NAMALWA (cell line): ENCODE data around the gene PDE4DIP.
"Not testable (repeated sequence)": the region's sequence is repeated elsewhere in the genome, so short reads cannot be mapped to it uniquely, and the experiment has no call there.

Source experiments
- DNase-seq: peaks from one replicate; pipeline ENCODE4 v3.0.0-alpha.2; 2015; ENCODE audit warnings: low spot score

PDE4DIP gene

DNA sequence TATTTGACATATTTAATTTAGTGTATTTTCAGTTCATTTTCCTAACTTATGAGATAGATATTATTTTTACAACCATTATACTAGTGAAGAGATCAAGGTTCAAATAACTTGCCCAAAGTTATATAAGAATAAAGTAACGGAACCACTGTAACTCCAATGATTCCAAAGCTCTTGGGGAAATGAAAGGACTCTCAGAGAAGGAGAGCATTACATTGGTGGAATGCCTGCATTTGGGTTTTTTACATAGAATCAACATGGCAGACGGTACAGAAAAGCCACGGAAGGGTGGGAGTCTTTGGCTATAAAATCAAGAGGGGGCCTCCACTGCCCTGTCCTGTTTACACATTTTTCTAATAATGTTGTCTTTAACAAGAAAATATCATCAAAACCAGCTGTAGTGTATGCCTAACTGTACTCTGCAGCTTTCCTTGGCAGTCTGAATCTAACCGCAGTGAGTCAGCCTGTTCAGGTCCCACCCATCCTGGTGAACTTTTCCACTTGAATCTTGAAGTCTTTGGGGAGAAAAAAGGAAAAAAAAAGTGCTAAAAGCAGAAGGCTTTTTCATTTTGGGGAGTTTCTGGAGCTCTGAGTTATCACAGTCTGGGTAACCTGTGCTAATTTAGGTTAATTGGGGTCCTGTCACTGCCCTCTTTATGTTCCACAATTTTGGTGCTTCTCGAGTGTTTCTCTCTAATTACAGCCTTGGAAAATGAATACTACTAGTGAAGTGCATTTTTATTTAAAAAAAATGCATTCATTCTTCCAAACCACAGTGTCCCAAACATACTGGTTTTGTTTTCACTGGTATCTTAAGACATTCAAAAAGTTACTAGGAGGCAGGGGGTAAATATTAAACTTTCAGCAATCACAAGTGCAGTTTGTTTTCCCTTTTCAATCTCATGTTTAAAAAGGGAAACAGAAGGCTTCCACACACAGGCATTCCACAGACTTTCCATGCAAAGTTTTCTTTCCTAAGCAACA lies 30.5 kb downstream of the PDE4DIP start:
- DNase-seq = not testable (repeated sequence)

DNA sequence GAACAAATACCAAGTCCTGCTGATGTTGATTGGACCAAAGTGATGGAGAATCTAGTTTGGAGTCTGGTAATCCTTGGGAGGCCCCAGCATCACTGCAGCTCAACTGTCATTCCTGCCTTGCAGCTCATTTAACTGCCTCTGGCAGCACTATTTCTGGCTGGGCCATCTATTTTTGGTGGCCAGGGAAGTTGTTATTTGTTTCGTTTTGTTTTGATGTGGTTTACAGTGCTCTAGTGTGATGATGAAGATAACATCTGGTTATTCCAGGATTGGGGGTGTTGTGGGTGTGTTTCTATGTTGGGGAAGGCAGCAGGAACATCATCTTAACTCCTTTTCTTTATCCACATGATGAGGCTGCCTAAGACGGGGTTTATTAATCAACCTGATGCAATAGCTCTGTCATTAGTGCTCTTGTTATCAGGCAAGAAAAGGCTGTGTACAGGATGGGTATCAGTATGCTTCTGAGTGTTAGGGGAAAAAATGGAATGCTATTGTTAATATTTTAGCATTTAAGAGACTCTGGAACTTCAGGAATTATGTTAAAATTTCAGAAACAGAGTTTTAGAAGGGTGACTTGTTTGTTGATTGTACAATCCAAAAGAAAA lies 35.7 kb downstream of the PDE4DIP start:
- not testable (repeated sequence) for DNase-seq

DNA sequence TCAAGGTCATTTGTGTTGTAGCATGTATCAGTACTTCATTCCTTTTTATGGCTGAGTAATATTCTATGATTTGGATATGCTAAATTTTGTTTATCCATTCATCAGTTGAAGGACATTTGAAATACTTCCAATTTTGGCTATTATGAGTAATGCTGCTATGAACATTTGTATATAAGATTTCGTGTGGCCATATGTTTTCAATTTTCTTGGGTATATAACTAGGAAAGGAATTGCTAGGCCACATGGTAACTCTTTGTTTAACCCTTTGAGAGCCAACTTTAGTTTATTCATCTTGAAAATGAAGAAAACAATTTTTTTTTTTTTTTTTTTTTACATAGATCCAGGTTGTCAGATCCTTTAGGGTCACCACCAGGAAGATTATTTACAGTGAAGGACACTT lies 37.0 kb downstream of the PDE4DIP start:
- DNase-seq = not testable (repeated sequence)

DNA sequence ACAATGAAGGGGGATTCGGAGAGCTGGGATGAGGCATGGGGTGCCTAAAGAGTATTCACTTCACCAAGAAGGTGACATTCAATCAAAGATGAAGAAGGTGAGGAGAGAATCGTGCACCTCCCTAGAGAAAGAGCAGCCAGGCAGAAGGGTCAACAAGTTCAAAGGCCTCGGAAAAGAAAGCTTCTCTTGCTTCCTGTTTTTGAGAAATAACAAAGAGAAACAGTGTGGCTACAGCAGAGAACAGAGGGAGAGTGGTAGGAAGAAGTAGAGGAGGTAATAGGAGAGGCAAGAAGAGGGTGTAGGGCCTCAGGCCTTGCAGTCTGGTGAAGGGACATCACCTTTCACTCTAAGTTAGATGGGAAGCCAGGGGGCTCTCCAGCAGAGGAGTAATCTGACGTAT lies 41.0 kb downstream of the PDE4DIP start:
- not testable (repeated sequence) for DNase-seq

DNA sequence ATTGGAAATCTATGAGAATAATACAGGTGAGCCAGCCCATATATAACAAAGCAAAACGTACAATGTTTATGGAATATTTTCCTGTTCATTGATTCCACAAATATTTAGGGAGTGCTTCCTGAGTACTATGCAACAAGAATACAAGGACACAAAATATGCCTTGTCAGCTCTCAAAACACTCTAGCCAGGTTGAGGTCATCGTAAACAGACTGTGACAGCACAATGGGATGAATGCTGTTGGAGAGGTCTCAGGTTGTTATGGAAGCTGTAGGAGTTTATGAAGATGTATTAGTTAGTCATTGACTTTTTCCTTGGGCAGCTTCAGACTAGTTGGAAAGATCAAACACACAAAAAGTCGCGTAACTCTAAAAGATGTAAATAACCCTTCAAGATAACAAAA lies 42.1 kb downstream of the PDE4DIP start:
- DNase-seq = not testable (repeated sequence)

DNA sequence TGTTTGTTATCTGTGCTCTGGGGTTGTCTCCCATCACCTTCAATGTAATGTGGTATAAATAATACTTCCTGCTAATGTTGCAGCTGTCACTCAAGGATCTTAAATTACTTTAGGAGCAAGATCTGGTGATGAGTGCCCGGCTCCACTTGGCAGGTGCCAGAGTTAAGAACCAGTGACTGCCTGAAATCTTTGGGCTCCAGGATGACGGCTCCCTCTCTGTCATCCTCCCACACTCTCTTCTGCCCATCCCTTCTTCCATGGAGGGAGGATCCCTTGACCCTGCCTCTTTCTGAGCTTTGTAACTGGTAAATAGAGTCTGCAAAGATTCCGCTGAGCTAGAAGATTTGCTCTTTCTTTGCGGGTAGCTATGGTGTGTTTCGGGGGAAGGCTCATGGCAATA lies 44.4 kb downstream of the PDE4DIP start:
- not testable (repeated sequence) for DNase-seq

DNA sequence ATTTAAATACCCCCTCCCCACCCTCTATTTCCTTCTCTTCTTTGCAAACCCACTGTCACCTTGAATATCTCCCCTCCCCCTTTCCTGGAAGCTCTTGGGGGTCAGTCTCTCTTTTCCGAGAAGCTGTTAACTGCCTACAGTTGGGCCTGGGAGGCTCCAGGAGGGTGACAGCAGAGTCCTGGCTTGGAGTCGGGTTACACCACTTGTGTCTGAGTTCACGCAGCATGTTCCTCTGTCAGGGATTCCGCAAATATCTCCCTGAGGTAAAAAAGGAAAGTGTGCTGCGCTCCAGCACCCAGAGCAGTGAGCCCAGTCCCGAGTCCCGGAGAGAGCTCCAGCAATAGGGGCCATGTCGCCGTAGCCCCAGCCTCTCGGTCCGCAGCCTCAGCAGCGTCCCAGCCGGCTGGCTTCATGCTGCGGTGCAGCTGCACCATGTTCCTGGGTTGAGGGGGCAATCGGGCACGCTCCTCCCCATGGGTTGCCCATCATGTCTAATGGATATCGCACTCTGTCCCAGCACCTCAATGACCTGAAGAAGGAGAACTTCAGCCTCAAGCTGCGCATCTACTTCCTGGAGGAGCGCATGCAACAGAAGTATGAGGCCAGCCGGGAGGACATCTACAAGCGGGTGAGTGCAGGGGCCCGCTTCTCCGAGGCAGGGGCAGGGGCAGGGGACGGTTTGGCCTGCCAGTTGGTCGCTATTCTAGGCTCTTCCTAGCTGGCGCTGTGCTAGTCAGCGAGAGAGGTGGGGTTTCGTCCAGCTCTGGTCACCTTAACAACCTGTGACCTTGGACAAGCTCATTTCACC lies 45.2 kb downstream of the PDE4DIP start:
- DNase-seq = not testable (repeated sequence)

DNA sequence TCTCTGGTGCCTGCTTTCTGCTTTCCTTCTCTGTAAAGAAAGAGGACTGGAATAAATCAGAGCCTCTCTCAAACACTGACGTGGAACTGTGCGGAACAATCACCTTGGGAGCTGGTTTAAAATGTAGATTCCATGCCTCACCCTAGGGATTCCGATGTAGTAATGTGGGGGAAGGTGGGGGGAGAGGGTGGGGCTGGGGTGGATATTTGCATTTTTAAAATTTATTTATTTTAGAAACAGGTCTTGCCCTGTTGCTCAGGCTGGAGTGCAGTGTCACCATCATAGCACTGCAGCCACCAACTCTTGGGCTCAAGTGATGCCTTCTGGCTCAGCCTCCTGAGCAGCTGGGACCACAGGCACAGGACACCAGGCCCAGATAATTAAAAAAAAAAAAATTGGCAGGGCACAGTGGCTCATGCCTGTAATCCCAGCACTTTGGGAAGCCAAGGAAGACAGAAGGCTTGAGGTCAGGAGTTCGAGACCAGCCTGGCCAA lies 45.9 kb downstream of the PDE4DIP start:
- DNase-seq = not testable (repeated sequence)

DNA sequence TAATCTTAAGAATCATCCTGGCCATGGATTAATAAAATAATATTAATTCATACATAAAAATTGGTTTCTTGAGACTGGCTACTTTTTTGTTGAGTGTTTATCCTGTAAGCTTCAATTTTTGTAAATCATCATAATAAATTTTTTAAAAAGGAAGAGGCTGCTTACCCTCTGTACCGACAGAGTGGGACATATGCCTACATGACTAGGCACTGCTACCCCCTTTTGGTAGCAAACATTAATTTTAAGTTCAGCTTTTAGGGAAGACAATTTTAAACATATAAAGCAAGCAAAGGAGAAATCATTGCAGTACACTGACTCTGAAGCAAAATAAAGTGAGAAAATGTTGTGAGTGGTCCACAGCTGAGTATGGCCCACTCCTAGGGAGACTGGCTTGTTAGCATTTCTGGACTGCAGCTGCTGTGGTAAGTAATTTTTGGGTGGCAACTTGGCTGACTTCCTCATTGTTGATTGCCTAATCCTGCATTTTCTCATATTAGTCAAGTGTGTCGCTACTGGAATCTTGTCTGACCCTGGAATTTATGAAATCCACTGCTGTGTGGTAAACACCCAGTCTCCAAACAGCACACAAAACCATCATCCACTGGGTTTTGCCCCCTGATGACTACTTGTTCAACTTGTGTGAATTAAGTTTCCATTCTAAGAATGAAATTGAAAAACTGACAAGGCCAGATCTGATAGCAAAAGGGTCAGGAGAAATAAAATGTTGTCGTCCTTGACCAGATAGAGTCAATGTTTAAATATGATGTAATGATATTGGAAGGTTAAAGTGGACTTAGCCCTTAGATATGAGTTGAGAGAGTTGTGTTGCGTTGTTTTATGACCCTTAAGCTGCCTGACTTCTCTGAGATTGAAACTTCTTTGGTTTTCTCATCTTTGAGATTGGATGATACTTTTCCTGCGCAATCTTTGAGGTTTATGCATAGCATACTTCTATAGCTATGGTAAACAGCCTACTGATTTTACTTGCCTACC lies 50.4 kb downstream of the PDE4DIP start:
- not testable (repeated sequence) for DNase-seq

DNA sequence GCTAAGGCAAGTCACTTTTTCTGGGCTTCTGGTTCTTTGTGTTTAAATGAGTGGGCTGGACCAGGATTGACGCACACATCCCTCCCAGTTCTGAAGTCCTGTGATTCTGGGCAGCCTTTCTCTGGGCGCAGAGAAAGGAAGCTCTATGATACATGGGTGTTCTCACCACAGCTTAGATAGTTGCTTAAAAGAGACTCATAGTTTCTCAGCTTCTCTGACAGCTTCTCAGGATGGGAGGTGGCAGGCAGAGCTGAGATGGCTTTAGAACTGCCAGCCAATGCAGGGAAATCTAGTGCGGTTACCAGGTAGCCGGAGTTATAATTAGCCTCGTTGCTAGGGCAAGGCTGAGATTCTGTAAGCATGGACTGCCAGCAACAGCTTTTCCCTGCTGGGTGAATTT lies 55.8 kb downstream of the PDE4DIP start:
- not testable (repeated sequence) for DNase-seq

DNA sequence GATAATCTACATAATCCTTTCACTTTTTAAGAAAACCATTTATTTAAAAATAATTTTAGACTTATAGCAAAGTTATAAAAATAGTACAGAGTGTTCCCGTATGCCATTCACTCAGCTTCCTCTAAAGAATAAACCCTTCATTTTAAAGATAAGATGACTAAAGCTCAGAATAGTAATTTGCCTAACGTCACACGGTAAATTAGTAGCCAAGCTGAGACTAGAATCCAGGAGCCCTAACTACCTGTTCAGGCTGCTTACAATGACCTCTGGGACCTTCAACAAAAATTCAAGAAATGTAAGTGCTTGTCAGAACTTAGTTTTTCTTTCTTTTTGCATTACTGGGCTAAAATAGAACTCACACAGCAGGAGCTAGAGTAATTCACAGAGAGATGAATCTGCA lies 56.5 kb downstream of the PDE4DIP start:
- not testable (repeated sequence) for DNase-seq

DNA sequence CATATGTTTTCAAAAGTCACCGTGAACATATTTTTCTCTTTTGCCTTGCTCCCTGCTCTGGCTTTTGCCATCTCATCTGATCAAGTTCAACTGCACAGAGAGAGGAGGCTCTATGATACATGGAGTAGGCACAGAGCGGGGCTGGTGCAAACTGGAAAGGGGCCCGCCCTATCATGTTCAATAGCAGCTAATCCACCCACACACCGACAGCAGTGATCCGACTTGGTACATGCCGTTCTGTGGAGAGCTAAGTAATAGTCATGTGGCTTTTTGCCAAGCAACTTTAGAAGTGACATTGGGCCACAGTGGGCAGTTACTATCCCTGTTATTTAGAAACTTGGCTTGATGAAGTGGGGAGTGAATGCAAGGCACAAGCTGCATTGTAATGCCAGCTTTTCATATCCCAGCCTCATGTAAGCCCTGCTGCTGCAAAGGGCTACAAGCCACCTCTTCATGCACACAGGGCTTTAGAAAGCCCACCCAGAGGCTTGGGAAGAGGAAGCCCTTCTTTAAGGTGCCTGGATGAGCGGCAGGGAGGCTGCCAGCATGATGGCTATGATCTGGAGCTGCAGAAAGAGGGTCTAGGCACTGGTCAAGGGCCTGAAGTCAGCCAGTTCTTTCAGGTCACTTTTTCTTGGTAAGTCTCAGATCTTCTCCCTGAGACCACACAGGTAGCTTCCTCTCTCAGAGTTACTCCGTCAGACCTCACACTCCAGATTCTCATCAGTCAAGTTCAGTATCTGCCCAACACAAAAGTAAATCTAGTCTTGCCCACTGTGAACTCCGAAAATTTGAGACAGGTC lies 57.1 kb downstream of the PDE4DIP start:
- DNase-seq = not testable (repeated sequence)

DNA sequence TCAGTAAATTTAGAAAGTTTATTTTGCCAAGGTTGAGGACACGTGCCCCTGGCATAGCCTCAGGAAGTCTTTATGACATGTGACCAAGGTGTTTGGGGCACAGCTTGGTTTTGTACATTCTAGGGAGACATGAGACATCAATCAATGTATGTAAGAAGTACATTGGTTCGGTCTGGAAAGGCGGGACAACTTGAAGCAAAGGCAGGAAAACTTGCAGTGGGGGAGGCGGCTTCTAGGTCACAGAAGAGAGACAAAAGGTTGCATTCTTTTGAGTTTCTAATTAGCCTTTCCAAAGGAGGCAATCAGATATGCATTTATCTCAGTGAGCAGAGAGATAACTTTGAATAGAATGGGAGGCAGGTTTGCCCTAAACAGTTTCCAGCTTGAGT lies 57.7 kb downstream of the PDE4DIP start:
- DNase-seq = not testable (repeated sequence)

DNA sequence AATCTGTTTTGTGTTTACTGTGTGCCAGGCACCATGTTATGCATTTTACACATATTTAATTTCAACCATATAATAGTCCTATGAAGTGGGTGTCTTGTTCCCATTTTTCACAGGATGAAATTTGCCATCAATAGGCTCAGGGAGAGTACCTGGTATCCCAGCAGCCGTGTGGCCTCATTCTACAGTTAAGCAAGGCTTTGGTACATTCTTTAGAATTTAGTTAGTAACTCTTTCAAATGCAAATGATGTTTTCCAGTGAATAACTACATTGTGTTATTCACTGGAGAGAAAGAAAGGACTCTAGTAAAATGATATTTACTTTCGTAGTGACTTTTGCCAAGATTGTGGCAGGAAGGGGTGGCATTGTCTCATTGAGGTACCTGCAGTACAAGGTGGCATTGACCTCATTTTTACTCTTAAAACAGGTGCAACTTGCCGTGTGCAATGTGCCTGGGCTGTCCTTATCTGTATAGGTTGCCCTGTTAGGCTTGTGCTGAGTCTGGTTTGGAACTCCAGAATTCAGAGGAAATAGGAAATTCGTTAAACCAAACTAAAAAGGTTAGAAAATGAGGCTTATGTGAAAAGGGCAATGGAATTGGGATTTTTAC lies 65.1 kb downstream of the PDE4DIP start:
- DNase-seq = not testable (repeated sequence)

DNA sequence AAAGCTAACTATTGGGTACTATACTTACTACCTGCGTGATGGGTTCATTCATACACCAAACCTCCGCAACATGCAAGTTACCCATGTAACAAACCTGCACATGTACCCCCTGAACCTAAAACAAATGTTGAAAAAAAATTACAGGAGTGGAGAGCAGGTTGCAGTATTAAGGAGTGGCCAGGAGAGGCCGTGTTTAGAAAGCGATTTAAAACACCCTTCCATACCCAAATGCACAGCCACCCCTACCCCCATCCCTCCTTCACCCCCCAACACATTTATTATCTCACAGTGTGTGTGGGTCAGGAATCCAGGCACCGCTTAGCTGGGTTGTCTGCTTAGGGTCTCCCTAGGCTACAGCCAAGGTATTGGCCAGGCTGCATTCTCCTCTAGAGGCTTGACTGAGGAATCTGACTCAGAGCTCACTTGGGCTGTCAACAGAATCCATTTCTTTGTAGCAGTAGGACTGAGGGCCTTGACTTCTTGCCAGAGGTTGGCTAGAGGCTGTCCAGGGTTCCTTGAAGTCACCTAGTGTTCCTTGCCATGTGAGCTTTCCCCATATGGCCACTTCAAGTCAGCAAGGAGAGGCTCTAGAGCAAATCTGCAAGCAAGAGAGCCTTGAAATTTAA lies 67.2 kb downstream of the PDE4DIP start:
- DNase-seq = not testable (repeated sequence)

DNA sequence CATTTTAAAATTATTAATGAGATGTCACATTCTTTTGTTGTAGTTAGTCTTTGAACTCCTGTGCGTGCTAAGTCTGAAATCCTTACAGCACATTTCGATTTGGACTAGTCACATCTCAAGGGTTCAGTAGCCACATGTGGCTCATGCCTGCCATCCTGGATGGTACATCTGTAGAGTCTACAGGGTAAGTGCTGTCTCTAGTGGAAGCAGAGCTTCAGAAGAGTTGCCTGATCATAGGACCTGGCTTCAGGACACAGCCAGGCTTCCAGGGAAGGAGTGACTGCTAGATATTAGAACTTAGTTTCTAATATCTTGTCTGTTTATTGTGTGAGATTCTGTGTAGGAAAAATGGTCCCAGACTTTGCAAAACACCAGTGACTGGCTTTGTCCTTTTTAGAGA lies 72.0 kb downstream of the PDE4DIP start:
- DNase-seq = not testable (repeated sequence)

DNA sequence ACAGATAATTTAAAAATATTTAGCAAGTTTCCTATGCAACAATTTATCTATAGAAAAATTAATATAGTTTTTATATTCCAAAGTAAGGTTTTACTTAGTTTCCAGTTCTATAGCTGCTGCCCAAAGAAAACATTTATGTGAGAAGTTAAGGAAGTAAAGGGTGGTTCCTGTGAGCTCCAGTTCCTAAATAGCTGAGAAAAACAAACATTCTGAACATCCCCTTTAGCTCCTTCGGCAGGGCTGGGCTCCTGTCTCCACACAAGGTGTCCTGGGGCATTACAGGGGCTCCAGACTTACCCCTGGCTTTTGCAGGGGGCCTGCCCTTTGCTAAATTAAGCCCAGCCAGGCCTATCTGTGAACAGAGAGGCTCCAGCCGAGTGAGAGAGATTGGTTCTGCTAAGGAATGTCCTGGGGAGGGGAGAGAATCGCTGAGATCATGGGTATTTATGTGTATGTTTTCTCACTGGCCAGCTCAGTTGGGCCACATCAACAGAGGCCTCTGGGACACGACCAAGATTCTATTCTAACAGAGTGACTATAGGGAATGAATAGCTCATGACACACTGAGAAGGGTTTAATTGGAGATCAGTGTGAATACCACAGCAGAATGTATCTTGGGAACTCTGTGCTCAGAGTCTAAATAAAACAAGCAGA lies 72.6 kb downstream of the PDE4DIP start:
- not testable (repeated sequence) for DNase-seq

DNA sequence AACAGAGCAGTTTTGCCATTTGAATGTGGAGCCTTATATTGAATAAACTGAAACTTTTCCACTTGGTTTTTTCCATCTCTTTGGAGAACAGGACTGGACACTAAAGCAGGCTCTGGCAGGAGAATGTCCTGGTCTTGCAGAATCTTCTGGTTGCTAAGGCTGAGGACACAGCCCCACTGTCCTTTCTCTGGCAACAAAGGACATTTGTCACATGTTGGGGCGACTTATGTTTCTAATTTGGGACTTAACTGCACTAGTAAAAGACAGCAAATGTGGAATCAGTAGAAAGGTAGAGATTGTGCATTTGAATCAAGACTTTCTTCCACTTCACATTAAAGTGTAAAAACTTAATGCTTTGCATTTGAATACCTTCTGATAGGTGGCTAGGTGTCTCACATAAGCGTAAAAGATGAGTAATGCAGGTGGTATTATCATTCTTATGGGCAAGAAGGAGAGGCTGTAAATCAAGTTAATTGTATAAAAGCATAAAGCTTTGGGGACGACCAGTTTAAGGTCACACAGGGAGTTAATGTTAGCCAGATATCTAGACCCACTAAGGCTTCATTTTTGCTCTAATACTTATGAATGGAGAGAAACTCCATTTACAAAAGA lies 74.7 kb downstream of the PDE4DIP start:
- DNase-seq = peak; percentile 1
